Chondrocyte (in vitro differentiated cells): Measurements from ENCODE around the gene RALGAPA2. TPM values are rescaled to one million over a fixed set of nuclear protein-coding genes. Genes with fewer than 3 reads are reported as not detected.

ENCODE experiments used
- DNase-seq: peaks from one replicate; pipeline ENCODE4 v3.0.0; 2021; ENCODE audit warnings: mixed read lengths, low spot score
- H3K27ac Mint-ChIP-seq: one replicate; pipeline ENCODE4 v1.8.0; 2021; ENCODE audit warnings: mild to moderate bottlenecking, moderate library complexity, mixed read lengths; ENCODE audit not compliant: unreplicated experiment
- H3K27me3 Mint-ChIP-seq: 2 replicates; pipeline ENCODE4 v1.8.0; 2021; ENCODE audit warnings: low read depth, mixed read lengths
- H3K36me3 Mint-ChIP-seq: 2 replicates; pipeline ENCODE4 v1.8.0; 2021; ENCODE audit warnings: low read depth, mixed read lengths
- H3K4me1 Mint-ChIP-seq: 2 replicates; pipeline ENCODE4 v1.8.0; 2021; ENCODE audit warnings: low read depth, mild to moderate bottlenecking, mixed read lengths
- H3K4me3 Mint-ChIP-seq: one replicate; pipeline ENCODE4 v1.8.0; 2021; ENCODE audit warnings: mild to moderate bottlenecking, moderate library complexity, mixed read lengths; ENCODE audit not compliant: unreplicated experiment
- H3K9me3 Mint-ChIP-seq: 2 replicates; pipeline ENCODE4 v1.8.0; 2021; ENCODE audit warnings: low read depth, mixed read lengths
- CTCF ChIP-seq: fragments of 200-600 bp; sonication (generic); IDR thresholded peaks from 2 replicates; pipeline ENCODE4 v1.5.0; 2021; ENCODE audit warnings: antibody characterized with exemption, mild to moderate bottlenecking, moderate library complexity
- total RNA-seq: library from RNA; stranded (reverse); gene quantifications from 3 replicates; pipeline ENCODE4 v1.2.1, GENCODE V29; 2021

The RALGAPA2 gene
- total RNA-seq, 1 donor from 2014 or later: 9.5 TPM

GRCh38 chr20:20609522-20609921 lies 102.9 kb downstream of the RALGAPA2 start:
- Mint-ChIP-seq H3K36me3 (peaks cover 8% of the 10 kb centered on the region), H3K4me3 (no peak overlapping the region), H3K9me3 (no peaks in the 10 kb centered on the region), H3K27ac (no peak overlapping the region), H3K4me1 (peaks cover 2% of the 10 kb centered on the region), H3K27me3 (no peaks in the 10 kb centered on the region)
- no peak for DNase-seq
- no peak for TF ChIP-seq CTCF

- peaks cover 7% of the 10 kb centered on the region for H3K36me3 Mint-ChIP-seq
- TF ChIP-seq CTCF: no peak
- no peaks in the 10 kb centered on the region for H3K4me1 Mint-ChIP-seq
- no peaks in the 10 kb centered on the region for H3K27me3 Mint-ChIP-seq
- no peak overlapping the region for H3K27ac Mint-ChIP-seq
- no peak overlapping the region for H3K4me3 Mint-ChIP-seq
- DNase-seq: no peak
- H3K9me3 Mint-ChIP-seq: no peaks in the 10 kb centered on the region
Measured at GRCh38 chr20:20608641-20609040, 103.8 kb downstream of the RALGAPA2 start.

GRCh38 chr20:20608041-20608440 lies 104.4 kb downstream of the RALGAPA2 start:
- DNase-seq: no peak
- H3K4me1 Mint-ChIP-seq: no peaks in the 10 kb centered on the region
- H3K27ac Mint-ChIP-seq: no peak overlapping the region
- H3K36me3 Mint-ChIP-seq: peaks cover 7% of the 10 kb centered on the region
- H3K9me3 Mint-ChIP-seq: no peaks in the 10 kb centered on the region
- H3K4me3 Mint-ChIP-seq: no peak overlapping the region
- H3K27me3 Mint-ChIP-seq: no peaks in the 10 kb centered on the region
- no peak for TF ChIP-seq CTCF

GRCh38 chr20:20606881-20607280 lies 105.6 kb downstream of the RALGAPA2 start:
- H3K27ac Mint-ChIP-seq: no peak overlapping the region
- no peaks in the 10 kb centered on the region for H3K4me1 Mint-ChIP-seq
- H3K4me3 Mint-ChIP-seq: no peak overlapping the region
- no peaks in the 10 kb centered on the region for H3K9me3 Mint-ChIP-seq
- H3K27me3 Mint-ChIP-seq: no peaks in the 10 kb centered on the region
- H3K36me3 Mint-ChIP-seq: peaks cover 7% of the 10 kb centered on the region
- no peak for TF ChIP-seq CTCF
- DNase-seq: no peak

- H3K36me3 Mint-ChIP-seq: peaks cover 8% of the 10 kb centered on the region
- TF ChIP-seq CTCF: no peak
- DNase-seq: no peak
- no peaks in the 10 kb centered on the region for H3K27me3 Mint-ChIP-seq
- no peaks in the 10 kb centered on the region for H3K4me1 Mint-ChIP-seq
- no peaks in the 10 kb centered on the region for H3K9me3 Mint-ChIP-seq
- H3K4me3 Mint-ChIP-seq: no peak overlapping the region
- H3K27ac Mint-ChIP-seq: no peak overlapping the region
Measured at GRCh38 chr20:20606050-20606449, 106.4 kb downstream of the RALGAPA2 start.
